NT2/D1 (cell line): ENCODE measurements around the gene CHCHD6.

Source experiments
- YY1 ChIP-seq: IDR thresholded peaks from 2 replicates; pipeline ENCODE4 v1.6.1; 2011; ENCODE audit not compliant: insufficient read length, insufficient read depth
- ZNF274 ChIP-seq: IDR thresholded peaks from 2 replicates; pipeline ENCODE4 v1.6.1; 2011; ENCODE audit warnings: mild to moderate bottlenecking, low read depth, low read length

GRCh38 chr3:126811530-126811929 is 107.5 kb downstream of the CHCHD6 start:
- no peak for TF ChIP-seq ZNF274
- TF ChIP-seq YY1, result no peak
